GM18505 (cell line): ENCODE results near the gene PITPNC1.
"Not testable (repeated sequence)": the region's sequence is repeated elsewhere in the genome, so short reads cannot be mapped to it uniquely, and the experiment has no call there.

ENCODE experiments used
- ATAC-seq: cut with Tn5 transposase; IDR thresholded peaks from one replicate; pipeline ENCODE4 v1.9.1; 2021; ENCODE audit not compliant: unreplicated experiment
- POLR2A ChIP-seq: IDR thresholded peaks from 4 replicates; pipeline ENCODE4 v1.6.1; 2011; ENCODE audit warnings: borderline replicate concordance; ENCODE audit not compliant: insufficient read depth, insufficient read length; ENCODE audit errors: extremely low read depth

The PITPNC1 gene

DNA sequence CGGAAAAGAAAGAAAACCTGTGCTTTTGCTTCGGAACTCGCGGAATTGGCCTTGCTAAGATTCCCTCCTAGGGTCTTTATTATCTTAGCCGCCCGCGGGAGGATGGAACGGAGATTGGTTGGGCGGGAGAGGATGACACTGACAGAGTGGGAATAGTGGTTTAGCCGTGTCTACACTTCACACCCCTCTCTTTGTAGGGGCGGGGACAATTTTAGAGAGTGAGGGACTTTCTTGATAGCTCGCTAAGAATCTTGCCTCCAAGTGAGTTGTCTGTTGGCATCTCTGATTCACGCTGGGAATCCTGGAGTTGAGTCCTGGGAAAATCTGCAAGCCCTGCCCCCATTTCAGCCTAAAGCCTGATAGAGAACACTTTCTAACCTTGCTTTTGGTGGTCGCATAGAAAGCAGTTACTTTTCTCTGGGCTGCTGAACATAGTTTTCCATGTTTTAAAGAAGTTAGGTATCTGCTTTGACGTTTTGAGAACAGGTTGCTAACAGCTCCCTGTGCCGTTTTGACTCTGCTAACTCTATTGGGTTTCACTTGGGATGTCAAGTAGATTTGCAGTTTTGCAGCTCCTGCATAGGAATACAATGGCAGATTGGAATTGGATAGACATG, 341.4 kb downstream of the PITPNC1 start:
- no peak for TF ChIP-seq POLR2A
- ATAC-seq = no peak

DNA sequence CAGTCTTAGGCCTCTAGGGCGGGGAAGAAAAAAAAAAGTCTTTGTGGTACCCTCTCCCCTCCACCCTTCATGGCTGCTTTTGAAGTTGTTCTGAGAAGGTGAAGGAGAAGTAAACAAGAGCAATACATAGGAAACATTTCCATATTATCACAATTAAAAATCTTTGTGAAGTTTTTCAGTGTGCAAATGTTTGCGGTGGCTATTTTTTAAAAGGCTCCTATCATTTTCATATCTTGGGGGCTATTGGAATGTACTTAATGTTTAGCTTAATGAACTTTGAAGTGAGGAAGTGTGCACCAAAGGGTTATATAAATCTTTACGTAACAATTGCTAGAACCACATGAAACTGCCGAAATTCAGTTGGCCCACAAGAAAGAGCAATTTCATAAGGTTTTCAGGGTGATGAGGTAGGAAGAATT, 348.3 kb downstream of the PITPNC1 start:
- no peak for ATAC-seq
- TF ChIP-seq POLR2A = no peak

DNA sequence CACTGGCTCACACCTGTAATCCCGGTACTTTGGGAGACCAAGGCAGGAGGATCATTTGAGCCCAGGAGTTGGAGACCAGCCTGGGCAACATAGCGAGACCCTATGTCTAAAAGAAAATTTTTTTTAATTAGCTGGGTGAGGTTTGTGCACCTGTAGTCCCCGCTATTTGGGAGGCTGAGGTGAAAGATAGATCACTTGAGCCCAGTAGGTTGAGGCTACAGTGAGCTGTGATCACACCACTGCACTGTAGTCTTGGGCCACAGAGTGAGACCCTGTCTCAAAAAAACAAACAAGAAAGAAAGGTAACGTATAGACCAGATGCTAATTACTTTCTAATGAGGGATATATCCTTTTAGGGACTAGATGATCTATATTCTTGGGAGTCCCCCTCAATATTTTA, 348.7 kb downstream of the PITPNC1 start:
- no peak for ATAC-seq
- no peak for TF ChIP-seq POLR2A

GRCh38 chr17:67727152-67728039, 350.3 kb downstream of the PITPNC1 start:
- ATAC-seq = not testable (repeated sequence)

GRCh38 chr17:67729903-67730302, 352.8 kb downstream of the PITPNC1 start:
- no peak for ATAC-seq
- TF ChIP-seq POLR2A = no peak

DNA sequence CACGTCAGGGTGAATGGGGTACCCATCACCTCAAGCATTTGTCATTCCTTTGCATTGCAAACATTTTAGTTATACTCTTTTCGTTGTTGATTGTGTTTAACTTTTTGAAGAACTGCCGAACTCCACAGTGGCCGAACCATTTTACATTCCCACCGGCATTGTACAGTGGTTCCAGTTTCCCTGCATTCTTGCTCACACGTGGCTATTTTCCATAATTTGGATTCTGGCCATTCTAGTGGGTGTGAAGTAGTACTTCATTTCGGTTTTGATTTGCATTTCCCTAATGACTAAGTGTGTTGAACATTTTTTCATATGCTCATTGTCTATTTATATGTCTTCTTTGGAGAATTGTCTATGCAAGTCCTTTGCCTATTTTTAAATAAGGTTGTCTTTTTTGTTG, 353.6 kb downstream of the PITPNC1 start:
- no peak for ATAC-seq
- no peak for TF ChIP-seq POLR2A

DNA sequence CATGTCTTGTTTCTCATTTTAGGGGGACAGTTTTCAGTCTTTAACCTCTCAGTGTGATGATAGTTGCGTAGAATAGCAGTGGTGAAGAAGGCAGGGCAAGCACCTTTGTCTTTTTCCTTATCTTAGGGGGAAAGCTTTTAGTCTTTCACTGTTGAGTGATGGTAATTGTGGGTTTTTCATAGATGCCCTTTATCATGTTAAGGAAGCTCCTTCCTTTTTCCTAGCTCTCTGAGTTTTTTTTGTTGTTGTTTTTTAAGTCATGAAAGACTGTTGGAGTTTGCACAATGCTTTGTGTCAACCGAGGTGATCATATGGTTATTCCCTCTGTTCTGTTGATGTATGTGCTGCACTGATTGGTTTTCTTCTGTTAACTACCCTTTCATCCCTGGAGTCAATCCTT, 356.4 kb downstream of the PITPNC1 start:
- ATAC-seq = no peak
- TF ChIP-seq POLR2A = no peak

- no peak for TF ChIP-seq POLR2A
- no peak for ATAC-seq
Observed at GRCh38 chr17:67737145-67737544, 360.1 kb downstream of the PITPNC1 start.

- ATAC-seq = no peak
- no peak for TF ChIP-seq POLR2A
Observed at GRCh38 chr17:67742025-67742424, 364.9 kb downstream of the PITPNC1 start.
